H1 (cell line): ENCODE data around the gene VAT1L. TPM values are rescaled to one million over a fixed set of nuclear protein-coding genes. Genes with fewer than 3 reads are reported as not detected.

Experiments used
- ATF2 ChIP-seq: IDR thresholded peaks from 2 replicates; pipeline ENCODE4 v1.6.1; 2012; ENCODE audit warnings: low read length, inconsistent platforms
- BCL11A ChIP-seq, 2 experiments: IDR thresholded peaks; one replicate each; pipeline ENCODE4 v1.6.1; 2011; ENCODE audit warnings: low read depth in 2 of 2, low read length in 2 of 2, mild to moderate bottlenecking in 2 of 2
- EP300 ChIP-seq, 2 experiments: IDR thresholded peaks; 1 replicate in 1 of 2; 2 replicates in 1 of 2; pipeline ENCODE4 v1.6.1; 2011 to 2012; ENCODE audit warnings: low read depth in 2 of 2, low read length in 2 of 2, mild to moderate bottlenecking in 2 of 2, borderline replicate concordance in 1 of 2, inconsistent platforms in 1 of 2, moderate library complexity in 1 of 2
- RAD21 ChIP-seq, 2 experiments: IDR thresholded peaks in 1 of 2; conservative IDR thresholded peaks in 1 of 2; 2 replicates each; pipeline ENCODE4 v1.6.1; 2011; ENCODE audit warnings: low read depth in 2 of 2, low read length in 2 of 2, improper control_type of control experiment in 1 of 2, inconsistent platforms in 1 of 2, mild to moderate bottlenecking in 1 of 2, moderate library complexity in 1 of 2
- RXRA ChIP-seq: IDR thresholded peaks from 2 replicates; pipeline ENCODE4 v1.6.1; 2011; ENCODE audit warnings: low read depth, mild to moderate bottlenecking, low read length, moderate library complexity; ENCODE audit not compliant: insufficient read depth
- polyA plus RNA-seq, 7 experiments: library from polyadenylated mRNA; depleted of rRNA in 3 of 7; stranded (reverse) in 5 of 7; unstranded in 2 of 7; fragments of >200 nt in 5 of 7; fragments of 200-250 nt in 2 of 7; gene quantifications; 1 replicate in 5 of 7; 2 replicates in 1 of 7; 4 replicates in 1 of 7; pipeline versions ENCODE4 v1.2.1 to v1.2.3, GENCODE V29; 2011 to 2013; ENCODE audit warnings: missing spikeins in 2 of 7, mixed read lengths in 2 of 7
- total RNA-seq: library from RNA; stranded (reverse); fragmentation: NEBNext Ultra II Directional; extraction: Animal tissue kit (Norgen Biotek cat#: 25700); gene quantifications from 2 replicates; pipeline ENCODE4 v1.2.1, GENCODE V29; 2021

VAT1L gene
- total and polyA plus RNA-seq, 2 of the 8 experiments (the other 6 are each of a cell fraction or from before 2014, with no cell fraction given) = 46.3 to 48.2 TPM

DNA sequence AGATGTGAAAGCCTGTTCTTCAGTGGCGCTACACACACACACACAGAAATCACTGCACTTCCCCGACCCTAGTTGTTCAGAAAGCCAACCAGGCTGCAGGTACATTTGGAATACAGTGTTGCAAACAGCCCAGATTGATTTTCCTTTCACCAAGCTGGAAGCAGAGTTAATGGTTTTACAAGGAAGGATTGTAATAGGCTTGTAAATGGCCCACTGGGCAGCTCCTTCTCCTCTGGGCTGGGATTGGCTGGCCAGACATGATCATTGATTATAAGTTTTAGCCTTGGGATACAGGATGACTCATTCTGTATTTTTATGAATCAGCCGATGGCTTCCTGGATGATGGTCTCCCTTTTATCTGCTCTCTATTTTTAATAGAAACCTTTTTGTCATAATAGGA, 2.5 kb downstream of the VAT1L start (continued):
- TF ChIP-seq ATF2 (no peak), EP300 (IDR thresholded peaks at IDR 0.05; ENCODE audit: borderline replicate concordance in 1 of 2, low read depth in 2 of 2, low read length in 2 of 2) (no peak), RAD21 (IDR thresholded peaks at IDR 0.05 in 1 of 2, conservative IDR thresholded peaks at IDR 0.05 in 1 of 2; ENCODE audit: low read depth in 2 of 2, low read length in 2 of 2) (no peak), BCL11A (IDR thresholded peaks at IDR 0.05; ENCODE audit: low read depth in 2 of 2, low read length in 2 of 2) (no peak), RXRA (no peak)
